Nucleus accumbens (tissue), 56 donors: ENCODE data around the gene IMPA2.

ENCODE experiments used
- DNase-seq, 56 donors: peaks; one replicate each; lab custom pipeline; 2025; lab: John Stamatoyannopoulos, UW

Gene IMPA2

GRCh38 chr18:11986061-11986460, 4.8 kb downstream of the IMPA2 start:
- DNase-seq = no peak

GRCh38 chr18:11987527-11987926, 6.2 kb downstream of the IMPA2 start:
- DNase-seq = no peak

GRCh38 chr18:11989174-11989573, 7.9 kb downstream of the IMPA2 start:
- no peak for DNase-seq

GRCh38 chr18:11989966-11990380, 8.7 kb downstream of the IMPA2 start:
- no peak for DNase-seq

- DNase-seq = no peak
Measured at GRCh38 chr18:11990539-11990938, 9.2 kb downstream of the IMPA2 start.

GRCh38 chr18:11991021-11991795, 9.9 kb downstream of the IMPA2 start:
- no peak for DNase-seq

- DNase-seq = no peak
Measured at GRCh38 chr18:11992096-11992790, 10.9 kb downstream of the IMPA2 start.

- DNase-seq = no peak
Measured at GRCh38 chr18:11993264-11993916, 12.1 kb downstream of the IMPA2 start.

- DNase-seq = no peak
Measured at GRCh38 chr18:11994336-11994702, 13.0 kb downstream of the IMPA2 start.

- no peak for DNase-seq
Measured at GRCh38 chr18:11994703-11995444, 13.6 kb downstream of the IMPA2 start.

GRCh38 chr18:11995445-11996189, 14.3 kb downstream of the IMPA2 start:
- peak in 37 of 56 donors; percentile 6 to 68 (median 24) for DNase-seq

GRCh38 chr18:11996190-11996754, 15.0 kb downstream of the IMPA2 start:
- DNase-seq = no peak

GRCh38 chr18:11996907-11997306, 15.6 kb downstream of the IMPA2 start:
- no peak for DNase-seq

GRCh38 chr18:11997466-11997865, 16.2 kb downstream of the IMPA2 start:
- DNase-seq = no peak

GRCh38 chr18:11998193-11998592, 16.9 kb downstream of the IMPA2 start:
- DNase-seq = peak in 1 of 56 donors; percentile 12

GRCh38 chr18:11999429-11999828, 18.1 kb downstream of the IMPA2 start:
- DNase-seq = peak in 11 of 56 donors; percentile 15 to 51 (median 31)

- DNase-seq = no peak
Measured at GRCh38 chr18:12000072-12000659, 18.9 kb downstream of the IMPA2 start.

GRCh38 chr18:12001421-12001820, 20.1 kb downstream of the IMPA2 start:
- DNase-seq = no peak

- DNase-seq = no peak
Measured at GRCh38 chr18:12003894-12004293, 22.6 kb downstream of the IMPA2 start.
